Body of pancreas (tissue), 4 donors: Measurements from ENCODE around the gene RAB6C.
"Not testable (repeated sequence)": the region's sequence is repeated elsewhere in the genome, so short reads cannot be mapped to it uniquely, and the experiment has no call there.

Experiments used
- CTCF ChIP-seq, 7 experiments: fragments of 450-650 bp in 4 of 7; fragments of 200-600 bp in 3 of 7; sonication (generic) in 3 of 7; IDR thresholded peaks; one replicate each; pipeline ENCODE4 v1.5.1; 2016 to 2019; ENCODE audit warnings: antibody characterized with exemption in 7 of 7
- POLR2A ChIP-seq, 3 donors: fragments of 450-650 bp; IDR thresholded peaks; one replicate each; pipeline ENCODE4 v1.6.1; 2016; ENCODE audit warnings: antibody characterized with exemption in 3 of 3, mild to moderate bottlenecking in 2 of 3

GRCh38 chr2:129947712-129948111 lies 31.8 kb upstream of the RAB6C start:
- TF ChIP-seq CTCF, POLR2A (IDR thresholded peaks at IDR 0.05): not testable (repeated sequence)
